ENCODE data around the gene RANBP17.
"Not testable (repeated sequence)": the region's sequence is repeated elsewhere in the genome, so short reads cannot be mapped to it uniquely, and the experiment has no call there.

The RANBP17 gene

DNA sequence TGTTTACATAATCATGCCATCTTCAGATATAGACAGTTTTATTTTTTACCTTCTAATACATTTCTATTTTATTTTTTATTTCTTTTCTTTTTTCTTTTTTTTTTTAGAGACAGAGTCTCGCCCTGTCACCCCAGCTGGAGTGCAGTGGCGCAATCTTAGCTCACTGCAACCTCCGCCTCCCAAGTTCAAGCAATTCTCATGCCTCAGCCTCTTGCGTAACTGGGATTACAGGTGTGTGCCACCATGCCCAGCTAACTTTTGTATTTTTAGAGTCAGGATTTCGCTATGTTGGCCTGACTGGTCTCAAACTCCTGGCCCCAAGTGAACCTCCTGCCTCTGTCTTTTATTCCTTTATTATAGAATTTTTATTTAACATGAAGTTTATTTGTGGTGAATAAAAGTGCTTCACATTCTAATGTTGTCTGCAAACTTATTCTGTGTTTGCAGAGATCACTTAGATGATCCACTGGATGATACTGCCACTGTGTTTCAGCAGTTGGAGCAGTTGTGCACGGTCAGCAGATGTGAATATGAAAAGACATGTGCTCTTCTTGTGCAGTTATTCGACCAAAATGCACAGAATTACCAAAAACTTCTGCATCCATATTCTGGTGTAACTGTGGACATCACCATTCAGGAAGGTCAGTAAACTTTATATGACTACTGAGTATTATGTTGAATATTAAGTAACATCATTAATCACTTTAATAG is 62.2 kb downstream of the RANBP17 start:
- TF ChIP-seq, protein P1, sequence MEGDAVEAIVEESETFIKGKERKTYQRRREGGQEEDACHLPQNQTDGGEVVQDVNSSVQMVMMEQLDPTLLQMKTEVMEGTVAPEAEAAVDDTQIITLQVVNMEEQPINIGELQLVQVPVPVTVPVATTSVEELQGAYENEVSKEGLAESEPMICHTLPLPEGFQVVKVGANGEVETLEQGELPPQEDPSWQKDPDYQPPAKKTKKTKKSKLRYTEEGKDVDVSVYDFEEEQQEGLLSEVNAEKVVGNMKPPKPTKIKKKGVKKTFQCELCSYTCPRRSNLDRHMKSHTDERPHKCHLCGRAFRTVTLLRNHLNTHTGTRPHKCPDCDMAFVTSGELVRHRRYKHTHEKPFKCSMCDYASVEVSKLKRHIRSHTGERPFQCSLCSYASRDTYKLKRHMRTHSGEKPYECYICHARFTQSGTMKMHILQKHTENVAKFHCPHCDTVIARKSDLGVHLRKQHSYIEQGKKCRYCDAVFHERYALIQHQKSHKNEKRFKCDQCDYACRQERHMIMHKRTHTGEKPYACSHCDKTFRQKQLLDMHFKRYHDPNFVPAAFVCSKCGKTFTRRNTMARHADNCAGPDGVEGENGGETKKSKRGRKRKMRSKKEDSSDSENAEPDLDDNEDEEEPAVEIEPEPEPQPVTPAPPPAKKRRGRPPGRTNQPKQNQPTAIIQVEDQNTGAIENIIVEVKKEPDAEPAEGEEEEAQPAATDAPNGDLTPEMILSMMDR (IDR thresholded peaks at IDR 0.05) = no peak
- H3K9me3 ChIP-seq = no peaks in the 10 kb centered on the region
- no peaks in the 10 kb centered on the region for H3K27me3 ChIP-seq
- no peak for DNase-seq
- H3K4me3 ChIP-seq = no peak overlapping the region
- no peak overlapping the region for H3K27ac ChIP-seq
- intact Hi-C loops (cut with DNase I; ENCODE audit: low total_unique reads) = no loop called here
- no peaks in the 10 kb centered on the region for H3K4me1 ChIP-seq
- no peaks in the 10 kb centered on the region for H3K36me3 ChIP-seq

DNA sequence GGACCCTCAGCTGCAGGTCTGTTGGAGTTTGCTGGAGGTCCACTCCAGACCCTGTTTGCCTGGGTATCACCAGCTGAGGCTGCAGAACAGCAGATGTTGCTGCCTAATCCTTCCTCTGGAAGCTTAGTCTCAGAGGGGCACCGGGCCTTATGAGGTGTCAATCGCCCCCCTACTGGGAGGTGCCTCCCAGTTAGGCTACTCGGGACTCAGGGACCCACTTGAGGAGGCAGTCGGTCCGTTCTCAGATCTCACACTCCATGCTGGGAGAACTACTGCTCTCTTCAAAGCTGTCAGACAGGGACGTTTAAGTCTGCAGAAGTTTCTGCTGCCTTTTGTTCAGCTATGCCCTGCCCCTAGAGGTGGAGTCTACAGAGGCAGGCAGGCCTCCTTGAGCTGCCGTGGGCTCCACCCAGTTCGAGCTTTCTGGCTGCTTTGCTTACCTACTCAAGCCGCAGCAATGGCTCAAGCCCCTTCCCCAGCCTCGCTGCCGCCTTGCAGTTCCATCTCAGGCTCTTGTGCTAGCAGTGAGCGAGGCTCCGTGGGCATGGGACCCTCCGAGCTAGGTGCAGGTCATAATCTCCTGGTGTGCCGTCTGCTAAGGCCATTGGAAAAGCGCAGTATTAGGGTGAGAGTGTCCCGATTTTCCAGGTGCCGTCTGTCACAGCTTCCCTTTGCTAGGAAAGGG is 73.9 kb downstream of the RANBP17 start:
- H3K4me3 ChIP-seq; H3K27ac ChIP-seq; H3K4me1 ChIP-seq; intact Hi-C loops (cut with DNase I; ENCODE audit: low total_unique reads); DNase-seq; H3K9me3 ChIP-seq; H3K27me3 ChIP-seq; H3K36me3 ChIP-seq: not testable (repeated sequence)

DNA sequence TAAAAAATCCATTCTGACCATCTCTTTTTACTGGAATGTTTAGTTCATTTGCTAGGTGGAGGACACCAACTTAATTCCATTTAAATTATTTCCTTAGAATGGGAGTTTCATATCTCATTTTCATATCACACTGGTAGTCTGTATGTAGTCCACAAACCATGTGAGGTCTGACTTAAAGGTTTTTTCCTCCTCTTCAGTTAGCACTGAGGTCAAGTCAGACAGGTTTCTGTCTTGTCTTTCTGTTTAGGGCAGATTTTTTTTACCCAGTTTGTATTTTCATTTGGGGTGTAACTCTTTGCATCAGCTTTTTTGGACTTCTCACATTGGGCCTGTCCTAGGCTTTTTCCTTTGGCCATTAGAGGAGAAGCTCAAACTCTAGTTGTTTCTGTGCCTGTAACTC is 75.3 kb downstream of the RANBP17 start:
- no peaks in the 10 kb centered on the region for H3K4me1 ChIP-seq
- H3K27ac ChIP-seq = no peak overlapping the region
- intact Hi-C loops (cut with DNase I; ENCODE audit: low total_unique reads) = no loop called here
- DNase-seq = no peak
- H3K9me3 ChIP-seq = no peaks in the 10 kb centered on the region
- TF ChIP-seq, protein P1 (IDR thresholded peaks at IDR 0.05) = no peak
- H3K4me3 ChIP-seq = no peak overlapping the region
- H3K36me3 ChIP-seq = peaks cover 0 to 7% (median 0%) of the 10 kb centered on the region in 3 donors
- no peaks in the 10 kb centered on the region for H3K27me3 ChIP-seq

DNA sequence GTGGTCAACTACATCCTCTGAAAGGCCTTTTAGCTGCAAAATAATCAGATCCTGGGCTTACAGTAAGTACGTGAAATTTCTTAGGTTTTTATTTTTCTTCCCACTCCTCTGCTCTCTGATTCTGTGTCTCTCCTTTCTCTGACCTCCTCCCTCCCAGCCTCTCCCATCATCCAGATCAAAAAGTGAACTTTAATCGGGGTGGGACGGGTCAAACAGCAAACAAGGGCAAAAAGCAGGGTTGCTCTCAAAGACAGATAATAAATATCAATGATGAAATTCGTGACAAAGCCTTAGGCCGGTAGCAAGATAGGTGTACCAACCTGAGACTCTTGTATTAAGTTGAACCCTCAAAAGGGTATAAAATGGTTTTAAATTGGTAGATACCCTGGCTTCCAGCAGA is 76.1 kb downstream of the RANBP17 start:
- TF ChIP-seq, protein P1 (IDR thresholded peaks at IDR 0.05) = no peak
- no peak for DNase-seq

DNA sequence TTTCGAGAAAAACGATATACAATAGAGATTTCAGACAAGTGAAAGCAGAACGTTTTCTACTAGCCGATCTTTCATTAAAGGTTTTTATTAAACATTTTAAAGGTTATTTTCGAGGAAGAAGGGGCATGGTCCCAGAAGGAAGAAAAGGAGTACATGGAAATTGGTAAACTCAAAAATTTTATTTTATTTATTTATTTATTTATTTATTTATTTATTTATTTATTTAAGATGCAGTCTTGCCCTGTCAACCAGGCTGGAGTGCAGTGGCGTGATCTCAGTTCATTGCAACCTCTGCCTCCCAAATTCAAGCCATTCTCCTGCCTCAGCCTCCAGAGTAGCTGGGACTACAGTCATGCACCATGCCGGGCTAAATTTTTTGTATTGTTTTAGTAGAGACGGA is 77.4 kb downstream of the RANBP17 start:
- H3K36me3 ChIP-seq = peaks cover 0 to 7% (median 0%) of the 10 kb centered on the region in 3 donors
- intact Hi-C loops (cut with DNase I; ENCODE audit: low total_unique reads) = no loop called here
- DNase-seq = no peak
- no peaks in the 10 kb centered on the region for H3K4me1 ChIP-seq
- H3K4me3 ChIP-seq = no peak overlapping the region
- no peak overlapping the region for H3K27ac ChIP-seq
- no peaks in the 10 kb centered on the region for H3K27me3 ChIP-seq
- TF ChIP-seq, protein P1 (IDR thresholded peaks at IDR 0.05) = no peak
- no peaks in the 10 kb centered on the region for H3K9me3 ChIP-seq

More for the DNA sequence above, 76.1 kb downstream of the RANBP17 start:
- Histone ChIP-seq H3K4me3 (no peak overlapping the region), H3K36me3 (peaks cover 0 to 7% (median 0%) of the 10 kb centered on the region in 3 donors), H3K9me3 (no peaks in the 10 kb centered on the region), H3K27me3 (no peaks in the 10 kb centered on the region), H3K27ac (no peak overlapping the region), H3K4me1 (no peaks in the 10 kb centered on the region)
- intact Hi-C loops (cut with DNase I; ENCODE audit: low total_unique reads) = no loop called here

DNA sequence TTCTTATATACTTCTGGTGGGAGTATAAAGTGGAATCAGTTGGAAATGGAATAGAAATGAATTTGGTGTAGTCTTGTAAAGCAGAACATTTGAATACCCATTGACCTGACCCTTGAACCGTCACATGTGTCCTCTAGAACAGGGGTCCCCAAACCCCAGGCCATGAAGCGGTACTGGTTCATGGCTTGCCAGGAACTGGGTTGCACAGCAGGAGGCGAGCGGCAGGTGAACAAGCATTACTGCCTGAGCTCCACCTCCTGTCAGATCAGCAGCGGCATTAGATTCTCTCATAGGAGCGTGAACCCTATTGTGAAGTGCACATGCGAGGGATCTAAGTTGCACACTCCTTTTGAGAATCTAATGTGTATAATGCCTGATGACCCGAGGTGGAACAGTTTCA is 80.0 kb downstream of the RANBP17 start:
- H3K27me3 ChIP-seq = no peaks in the 10 kb centered on the region
- no peaks in the 10 kb centered on the region for H3K9me3 ChIP-seq
- H3K4me1 ChIP-seq = no peaks in the 10 kb centered on the region
- DNase-seq = no peak
- no peak overlapping the region for H3K27ac ChIP-seq
- intact Hi-C loops (cut with DNase I; ENCODE audit: low total_unique reads) = no loop called here
- peaks cover 0 to 7% (median 0%) of the 10 kb centered on the region in 3 donors for H3K36me3 ChIP-seq
- H3K4me3 ChIP-seq = no peak overlapping the region
- TF ChIP-seq, protein P1 (IDR thresholded peaks at IDR 0.05) = no peak

Data from tibial artery (tissue), 4 donors.